GM18526 (cell line): ENCODE results near the gene CUX1.

ENCODE experiments used
- POLR2A ChIP-seq: IDR thresholded peaks from 3 replicates; pipeline ENCODE4 v1.6.1; 2011; ENCODE audit not compliant: insufficient read length; ENCODE audit errors: extremely low read depth

Gene CUX1

GRCh38 chr7:102178410-102178809 is 361.0 kb downstream of the CUX1 start:
- TF ChIP-seq POLR2A = no peak

- TF ChIP-seq POLR2A = no peak
Measured at GRCh38 chr7:102180727-102181126, 363.3 kb downstream of the CUX1 start.

- TF ChIP-seq POLR2A = no peak
Measured at GRCh38 chr7:102181517-102181916, 364.1 kb downstream of the CUX1 start.

DNA sequence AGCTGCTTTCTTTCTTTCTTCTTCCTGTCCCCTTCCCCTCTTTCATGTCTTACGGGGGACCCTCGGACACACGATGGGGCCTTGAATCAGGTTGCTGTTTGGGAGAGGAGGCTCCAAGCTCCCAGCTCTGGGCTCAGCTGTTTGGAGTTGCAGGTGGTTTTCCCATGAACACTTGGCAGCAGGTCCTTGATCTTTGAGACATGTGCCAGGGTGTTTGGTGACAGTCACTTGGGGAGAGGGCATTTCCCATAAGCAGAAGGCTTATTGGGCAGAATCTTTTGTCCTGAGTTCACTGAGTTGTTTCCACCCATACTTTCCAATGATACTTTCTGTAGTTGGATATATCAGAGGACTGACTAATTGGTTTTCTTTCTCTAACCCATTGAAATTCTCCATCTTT is 364.6 kb downstream of the CUX1 start:
- no peak for TF ChIP-seq POLR2A

DNA sequence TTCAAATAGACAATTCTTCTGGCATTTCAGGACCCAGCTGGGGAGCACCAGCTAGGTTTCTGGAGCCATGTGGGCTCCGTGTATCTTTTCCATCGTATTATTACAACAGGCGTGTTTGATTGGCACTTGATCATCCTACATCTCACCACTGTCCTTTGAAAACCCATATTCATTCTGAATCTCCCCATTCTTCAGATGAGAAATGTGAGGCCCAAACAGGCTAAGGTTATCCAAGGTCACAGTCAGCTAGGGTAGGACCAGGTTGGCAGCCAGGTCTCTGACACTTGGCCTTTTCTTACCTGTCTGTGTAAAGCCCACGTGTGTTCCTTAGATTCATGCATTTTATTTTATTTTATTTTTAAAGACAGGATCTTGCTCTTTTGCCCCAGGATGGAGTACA is 366.9 kb downstream of the CUX1 start:
- TF ChIP-seq POLR2A = no peak

DNA sequence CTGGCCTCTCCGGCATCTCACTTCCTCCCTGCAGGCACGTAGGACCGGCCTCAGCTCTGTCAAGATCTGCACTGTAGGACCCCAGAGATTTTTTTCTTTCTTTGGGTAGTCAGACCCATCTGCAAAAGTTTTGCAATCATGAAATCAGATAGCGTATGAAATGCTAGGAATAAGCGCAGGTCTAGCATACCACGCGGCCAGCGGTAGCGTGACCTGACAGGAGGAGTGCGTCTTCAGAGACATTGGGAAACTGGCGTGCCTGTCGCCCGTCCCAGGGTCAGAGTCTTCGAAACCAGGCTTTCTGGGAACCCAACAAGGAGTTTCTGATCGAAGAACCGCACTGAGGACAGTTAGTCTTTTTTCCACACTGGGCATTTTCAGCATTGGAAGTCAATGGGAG is 368.4 kb downstream of the CUX1 start:
- no peak for TF ChIP-seq POLR2A

- no peak for TF ChIP-seq POLR2A
Measured at GRCh38 chr7:102186306-102186705, 368.9 kb downstream of the CUX1 start.

- TF ChIP-seq POLR2A = no peak
Measured at GRCh38 chr7:102188746-102189145, 371.3 kb downstream of the CUX1 start.

DNA sequence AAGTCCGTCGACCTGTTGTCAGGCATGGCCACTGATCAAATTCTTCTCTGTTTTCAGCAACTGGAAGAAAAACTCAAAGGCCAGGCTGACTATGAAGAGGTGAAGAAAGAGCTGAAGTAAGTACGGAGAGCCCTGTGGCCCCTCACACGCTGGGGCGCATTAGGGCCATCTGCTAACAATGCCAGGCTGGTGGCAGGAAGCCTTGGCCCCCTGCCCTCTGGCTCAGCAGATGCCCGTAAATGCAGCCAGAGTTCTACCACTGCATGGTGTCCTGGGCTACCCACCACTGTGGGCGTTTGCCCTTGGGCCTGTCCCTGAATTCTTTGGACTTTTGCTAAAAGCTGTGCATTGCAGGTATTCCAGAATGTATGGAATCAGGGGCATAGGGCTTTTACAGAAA is 372.3 kb downstream of the CUX1 start:
- no peak for TF ChIP-seq POLR2A

DNA sequence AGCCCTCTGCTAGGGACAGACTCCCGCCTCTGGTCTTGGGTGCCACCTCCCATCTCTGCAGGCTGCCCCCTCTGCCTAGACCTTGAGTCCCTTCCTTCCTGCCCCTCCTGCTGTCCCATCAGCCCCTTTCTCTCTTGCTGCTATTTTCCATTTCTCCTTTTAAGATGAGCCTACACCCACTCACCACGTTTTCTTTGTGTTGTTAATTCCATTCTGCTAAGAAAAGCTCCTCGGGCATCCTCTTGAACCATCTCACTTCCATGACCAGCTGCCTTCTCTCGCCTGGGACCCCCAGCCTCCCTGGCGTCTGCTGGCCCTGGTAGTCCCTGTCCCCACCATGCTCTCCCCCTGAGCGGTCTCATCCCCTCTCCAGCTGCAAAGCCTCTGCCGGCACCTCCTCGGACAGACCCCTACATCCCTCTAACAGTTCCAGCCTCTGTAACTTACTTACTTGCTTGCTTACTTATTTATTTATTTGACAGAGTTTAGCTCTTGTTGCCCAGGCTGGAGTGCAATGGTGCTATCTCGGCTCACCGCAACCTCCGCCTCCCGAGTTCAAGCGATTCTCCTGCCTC is 373.4 kb downstream of the CUX1 start:
- TF ChIP-seq POLR2A = no peak

GRCh38 chr7:102191556-102192379 is 374.3 kb downstream of the CUX1 start:
- TF ChIP-seq POLR2A = no peak

DNA sequence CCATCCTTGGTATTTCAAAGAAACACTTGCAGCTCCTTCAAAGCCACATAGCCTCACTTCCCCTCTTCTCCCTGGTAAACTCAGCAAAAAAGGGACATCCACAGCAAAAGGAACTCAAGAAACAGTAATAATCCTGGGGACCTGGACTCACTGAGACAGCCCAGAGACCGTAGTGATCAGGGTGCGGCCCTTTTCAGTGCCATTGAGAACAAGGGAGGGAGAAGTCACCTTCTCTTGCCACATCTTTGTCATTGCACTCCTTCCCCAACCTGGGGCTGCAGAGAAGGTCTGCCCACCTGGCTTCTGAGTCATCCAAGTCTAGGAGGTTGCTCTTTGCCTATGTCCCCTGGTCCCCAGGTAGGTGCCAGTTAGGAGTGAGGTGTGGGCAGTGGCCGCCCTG is 375.4 kb downstream of the CUX1 start:
- TF ChIP-seq POLR2A = no peak

DNA sequence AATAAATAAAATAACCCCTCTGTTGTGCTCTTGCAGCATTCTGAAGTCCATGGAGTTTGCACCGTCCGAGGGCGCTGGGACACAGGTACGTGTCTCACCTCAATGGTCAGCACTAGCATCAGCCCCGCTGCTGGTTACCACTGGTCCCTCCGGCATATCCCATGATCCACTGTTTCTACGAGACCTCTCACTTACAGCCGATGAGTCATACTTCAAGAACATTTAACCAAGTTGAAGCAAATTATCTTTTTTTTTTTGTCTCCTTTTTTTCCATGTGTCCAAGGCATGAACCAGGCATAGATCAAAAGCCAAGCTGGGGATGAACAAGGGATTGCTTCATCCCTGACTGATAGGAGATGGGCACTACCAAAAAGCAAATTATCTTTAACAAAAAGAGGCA is 376.4 kb downstream of the CUX1 start:
- TF ChIP-seq POLR2A = no peak

DNA sequence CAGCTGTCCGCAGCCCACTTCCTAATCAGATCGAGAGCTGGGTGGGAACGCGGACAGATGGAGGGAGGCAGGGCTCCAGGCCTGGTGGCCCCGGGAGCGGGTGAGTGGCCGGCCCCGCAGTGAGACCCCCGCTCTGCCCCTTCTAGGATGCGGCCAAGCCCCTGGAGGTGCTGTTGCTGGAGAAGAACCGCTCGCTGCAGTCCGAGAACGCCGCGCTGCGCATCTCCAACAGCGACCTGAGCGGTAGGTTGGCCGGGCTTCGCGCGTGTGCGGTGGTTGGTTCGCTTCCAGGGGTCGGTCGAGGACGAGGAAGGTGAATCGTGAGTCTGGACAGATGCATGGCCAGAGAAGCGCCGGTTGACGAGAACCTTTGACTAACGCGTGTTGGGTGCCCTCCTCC is 377.9 kb downstream of the CUX1 start:
- no peak for TF ChIP-seq POLR2A

DNA sequence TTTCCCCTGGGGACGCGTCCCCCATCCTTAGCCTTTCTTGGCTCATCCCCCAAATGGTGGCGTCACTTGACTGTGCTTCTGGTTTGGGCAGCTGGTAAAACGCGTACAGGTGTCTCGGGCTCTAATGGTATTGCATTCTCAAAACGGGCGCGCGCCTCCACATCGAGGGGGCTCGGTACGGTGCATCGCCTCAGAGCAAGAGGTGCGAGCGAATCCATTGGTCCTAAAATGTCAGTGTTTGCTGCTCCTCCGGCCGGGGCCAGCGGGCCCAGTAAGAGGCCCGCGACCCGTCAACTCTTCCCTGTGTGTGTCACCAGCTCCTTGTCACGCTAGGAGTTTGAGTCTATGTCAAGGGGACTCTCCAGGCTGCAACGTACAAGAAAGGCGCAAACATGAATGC is 378.6 kb downstream of the CUX1 start:
- TF ChIP-seq POLR2A = no peak

- TF ChIP-seq POLR2A = no peak
Measured at GRCh38 chr7:102197161-102197560, 379.7 kb downstream of the CUX1 start.

- no peak for TF ChIP-seq POLR2A
Measured at GRCh38 chr7:102197599-102197998, 380.2 kb downstream of the CUX1 start.
